ENCODE data around the gene PGRMC2.

DNA sequence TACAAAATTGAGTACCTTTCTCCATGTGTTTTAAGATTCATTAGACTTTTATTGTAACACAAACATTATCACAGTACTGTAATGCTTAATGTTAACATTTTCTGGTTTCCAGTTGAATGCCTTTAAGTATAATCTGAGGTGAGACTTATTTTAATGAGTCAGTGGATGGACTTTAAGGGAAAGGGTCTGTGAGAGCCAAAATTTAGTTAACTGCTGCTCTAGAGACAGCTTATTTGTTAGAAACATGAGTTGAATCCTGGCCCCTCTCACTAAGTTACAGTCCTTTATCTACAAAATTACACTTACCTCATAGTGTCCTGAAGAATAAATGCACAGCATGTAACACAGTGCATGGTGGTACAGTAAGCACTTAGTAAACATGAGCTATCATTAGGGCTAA lies 66.0 kb downstream of the PGRMC2 start:
- TF ChIP-seq, protein P1, sequence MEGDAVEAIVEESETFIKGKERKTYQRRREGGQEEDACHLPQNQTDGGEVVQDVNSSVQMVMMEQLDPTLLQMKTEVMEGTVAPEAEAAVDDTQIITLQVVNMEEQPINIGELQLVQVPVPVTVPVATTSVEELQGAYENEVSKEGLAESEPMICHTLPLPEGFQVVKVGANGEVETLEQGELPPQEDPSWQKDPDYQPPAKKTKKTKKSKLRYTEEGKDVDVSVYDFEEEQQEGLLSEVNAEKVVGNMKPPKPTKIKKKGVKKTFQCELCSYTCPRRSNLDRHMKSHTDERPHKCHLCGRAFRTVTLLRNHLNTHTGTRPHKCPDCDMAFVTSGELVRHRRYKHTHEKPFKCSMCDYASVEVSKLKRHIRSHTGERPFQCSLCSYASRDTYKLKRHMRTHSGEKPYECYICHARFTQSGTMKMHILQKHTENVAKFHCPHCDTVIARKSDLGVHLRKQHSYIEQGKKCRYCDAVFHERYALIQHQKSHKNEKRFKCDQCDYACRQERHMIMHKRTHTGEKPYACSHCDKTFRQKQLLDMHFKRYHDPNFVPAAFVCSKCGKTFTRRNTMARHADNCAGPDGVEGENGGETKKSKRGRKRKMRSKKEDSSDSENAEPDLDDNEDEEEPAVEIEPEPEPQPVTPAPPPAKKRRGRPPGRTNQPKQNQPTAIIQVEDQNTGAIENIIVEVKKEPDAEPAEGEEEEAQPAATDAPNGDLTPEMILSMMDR (IDR thresholded peaks at IDR 0.05 in 4 of 5, conservative IDR thresholded peaks at IDR 0.05 in 1 of 5): no peak
- no peak for TF ChIP-seq POLR2A (IDR thresholded peaks at IDR 0.05)

Data from gastrocnemius medialis (tissue), 4 donors.